ENCODE measurements around the gene TSPAN14.
A peak's percentile ranks its signal among the peaks of the same experiment; 100 is the strongest.

TSPAN14 gene

DNA sequence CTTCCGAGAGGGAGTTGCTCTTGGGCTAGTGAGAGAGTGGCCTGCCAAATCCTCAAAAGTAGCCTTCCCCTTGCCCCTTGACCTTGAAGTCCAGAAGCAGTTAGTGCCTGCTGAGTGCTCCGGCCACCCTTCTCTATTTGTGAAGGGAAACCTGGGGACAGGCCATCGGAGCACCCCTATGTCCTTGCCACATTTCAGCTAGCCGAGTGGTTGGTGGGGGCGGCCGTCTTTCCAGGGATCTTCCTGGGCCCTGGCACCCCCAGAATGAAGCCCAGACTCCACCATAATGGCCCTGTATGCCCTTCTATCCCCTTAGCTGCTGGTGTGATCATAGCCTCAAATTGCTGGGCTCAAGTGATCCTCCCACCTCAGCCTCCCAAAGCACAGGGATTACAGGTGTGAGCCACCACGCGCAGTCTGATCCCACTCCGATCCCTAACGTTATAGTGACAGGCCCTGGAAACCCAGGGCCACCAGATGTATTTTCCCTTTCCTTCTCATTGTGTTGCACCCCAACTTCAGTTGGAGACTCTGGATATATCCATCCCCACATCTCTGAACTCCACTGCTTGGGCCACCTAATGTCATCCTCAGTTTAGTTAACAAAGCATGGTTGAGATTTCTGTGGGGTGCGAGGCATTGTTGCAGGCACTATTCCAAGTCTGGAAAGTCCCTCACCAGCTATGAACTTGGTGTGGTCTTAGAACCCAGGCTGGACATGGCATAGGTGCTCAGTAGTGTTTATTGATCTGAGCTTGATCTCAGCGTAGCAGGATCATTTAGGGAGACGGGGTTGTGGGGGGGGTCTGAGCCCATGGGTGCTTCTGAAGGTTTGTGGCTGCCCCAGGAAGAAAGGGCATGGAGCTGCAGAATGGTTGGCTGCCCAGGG, 1.6 kb downstream of the TSPAN14 start:
- no peak for DNase-seq

GRCh38 chr10:80457554-80458262, 3.6 kb downstream of the TSPAN14 start:
- no peak for DNase-seq

DNA sequence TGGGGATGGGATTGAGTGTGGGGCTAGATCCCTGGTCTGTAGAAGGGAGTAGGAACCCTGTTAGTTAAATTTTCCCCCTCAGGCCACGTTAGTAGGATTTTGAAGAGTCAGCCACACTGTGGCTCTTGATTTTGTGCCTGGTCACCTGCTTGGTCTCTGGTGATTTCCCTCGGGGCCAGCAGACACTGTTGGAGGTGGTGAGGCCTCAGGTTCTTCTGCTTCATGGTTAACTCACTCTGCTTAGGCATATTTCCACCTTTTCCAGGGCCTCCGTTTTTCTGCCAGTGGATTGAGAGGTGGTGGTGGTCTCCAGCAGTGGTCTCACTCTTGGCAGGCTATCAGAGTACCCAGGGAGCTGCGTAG, 4.1 kb downstream of the TSPAN14 start:
- DNase-seq: no peak

DNA sequence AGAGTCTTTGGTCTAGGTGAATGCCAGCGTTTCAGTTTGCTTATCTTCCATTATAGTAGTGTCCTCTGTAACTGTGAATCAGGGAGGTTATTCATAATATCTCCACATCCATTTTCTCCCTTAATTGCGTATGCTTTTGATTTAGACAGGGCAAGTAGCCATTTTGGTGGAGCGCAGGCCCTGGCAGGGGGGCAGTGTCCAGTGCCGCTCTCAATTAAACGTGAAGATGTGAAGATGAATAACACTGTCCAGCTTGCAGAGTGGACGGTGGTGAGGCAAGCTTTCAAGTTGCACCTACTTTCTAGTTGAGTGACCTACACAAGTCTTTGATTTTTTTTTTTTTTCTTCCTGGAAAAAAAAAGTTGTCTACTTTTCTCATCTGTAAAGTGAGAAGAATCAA, 4.5 kb downstream of the TSPAN14 start:
- DNase-seq: no peak

DNA sequence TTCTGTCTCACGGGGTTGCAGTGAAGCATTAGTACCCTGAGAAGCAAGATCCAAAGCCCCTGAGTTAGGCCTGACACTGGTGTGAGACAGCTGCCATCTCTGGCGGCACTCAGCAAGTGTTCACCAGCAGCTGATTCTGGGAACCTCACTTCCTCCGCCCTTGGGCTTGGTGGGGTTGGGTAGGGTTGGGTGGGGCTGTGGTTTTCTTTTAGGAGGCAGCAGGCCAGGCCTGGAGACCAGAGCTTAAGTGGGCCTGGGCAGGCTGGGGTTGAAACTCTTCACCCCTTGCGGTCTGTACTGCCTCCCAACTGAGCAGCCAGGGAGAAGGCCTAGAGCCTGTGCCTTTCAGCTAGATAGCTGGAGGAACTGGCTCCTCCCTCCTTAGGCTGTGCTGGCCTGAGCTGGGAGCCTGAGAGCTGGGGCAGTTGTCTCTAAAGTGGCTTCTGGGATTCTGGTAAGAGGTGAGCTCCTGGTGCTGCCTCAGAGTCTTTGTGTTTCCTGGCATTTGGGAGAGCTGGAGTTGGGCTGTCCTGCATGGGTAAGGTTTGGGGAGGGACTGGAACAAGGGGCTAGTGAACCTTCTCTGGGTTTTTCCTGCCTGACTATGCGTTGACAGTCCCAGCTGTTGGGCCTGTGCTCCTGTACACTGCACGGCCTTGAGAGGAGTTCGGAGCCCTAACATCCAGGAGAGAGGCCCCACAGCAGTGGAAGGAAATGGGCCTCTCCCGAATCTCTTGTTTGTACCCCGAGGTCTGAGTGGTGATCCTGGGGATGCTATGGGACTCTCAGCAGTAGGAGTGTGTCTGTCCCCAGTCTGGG, 5.1 kb downstream of the TSPAN14 start:
- peak; percentile 48 for DNase-seq

GRCh38 chr10:80460399-80461207, 6.5 kb downstream of the TSPAN14 start:
- no peak for DNase-seq

DNA sequence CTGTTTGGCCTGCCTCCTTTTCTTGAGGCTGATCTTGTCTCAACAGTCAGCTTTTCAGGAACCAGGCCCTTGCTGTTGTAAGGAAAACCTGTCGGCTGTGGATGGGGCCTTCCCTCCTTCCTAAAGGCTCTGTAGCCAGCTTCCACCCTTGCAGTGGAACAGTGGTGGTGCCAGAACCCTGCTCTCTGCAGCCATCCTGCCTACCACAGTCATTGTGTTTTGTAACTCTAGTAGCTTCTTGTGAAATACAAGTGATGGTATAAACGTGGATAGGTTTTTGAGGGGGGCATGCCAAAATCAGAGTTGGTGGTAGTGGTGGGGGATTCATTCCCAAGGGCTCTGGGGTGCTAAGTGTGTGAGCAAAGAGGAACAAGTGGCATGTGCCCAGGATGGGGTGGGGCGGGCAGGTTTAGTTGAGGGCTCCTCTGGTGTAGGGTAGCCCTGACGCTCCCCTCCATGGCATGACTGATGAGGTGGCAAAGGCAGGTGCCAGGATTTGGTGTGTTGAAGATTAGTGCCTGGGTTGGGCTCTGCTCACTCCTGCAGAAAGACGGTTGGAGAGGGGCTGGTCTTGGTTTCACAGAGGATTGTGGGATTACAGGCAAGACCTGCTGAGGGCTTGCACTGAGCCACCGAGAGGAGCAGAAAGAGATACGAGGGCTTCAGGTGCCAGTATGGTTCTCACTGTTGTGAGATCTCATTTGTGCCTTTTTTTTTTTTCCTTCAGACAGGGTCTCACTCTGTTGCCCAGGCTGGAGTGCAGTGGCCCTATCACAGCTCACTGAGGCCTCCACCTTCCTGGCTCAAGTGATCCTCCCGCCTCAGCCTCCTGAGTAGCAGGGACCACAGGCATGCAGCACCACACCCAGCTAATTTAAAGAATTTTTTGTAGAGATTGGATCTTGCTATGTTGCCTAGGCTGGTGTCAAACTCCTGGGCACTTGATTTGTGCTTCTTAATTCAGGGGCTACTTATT, 7.4 kb downstream of the TSPAN14 start:
- DNase-seq: no peak

DNA sequence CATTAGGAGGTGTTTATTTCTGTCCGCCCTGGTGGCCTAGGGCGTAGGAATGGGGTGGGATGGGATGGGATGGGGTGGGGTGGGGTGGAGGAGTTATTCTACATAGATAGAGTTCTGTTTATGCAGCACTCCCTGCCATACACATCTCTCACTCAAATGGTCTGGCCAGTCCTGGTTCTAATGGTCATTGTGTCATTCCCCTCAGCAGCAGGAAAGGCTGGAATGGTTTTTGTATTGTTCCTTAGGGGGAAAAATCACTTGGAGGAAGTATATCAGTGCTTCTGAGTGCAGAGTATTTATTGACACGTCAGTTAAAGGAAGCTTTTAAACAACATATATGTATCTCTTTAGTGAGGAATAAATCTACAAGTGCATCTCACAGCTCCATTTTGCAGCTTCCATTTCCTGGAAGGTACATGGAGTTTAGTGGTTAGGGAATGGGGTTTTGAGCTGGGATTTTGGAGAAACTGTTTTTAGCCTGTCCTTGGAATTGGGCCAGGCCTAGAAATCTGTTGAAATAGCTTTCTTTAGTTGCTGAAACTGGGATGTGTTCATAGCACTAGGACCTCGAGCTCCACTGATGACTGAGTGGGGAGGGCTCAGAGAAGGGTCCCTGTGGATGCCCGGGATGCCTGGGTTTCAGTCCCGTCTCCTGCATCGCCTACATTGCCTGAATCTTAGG, 8.3 kb downstream of the TSPAN14 start:
- DNase-seq: no peak

DNA sequence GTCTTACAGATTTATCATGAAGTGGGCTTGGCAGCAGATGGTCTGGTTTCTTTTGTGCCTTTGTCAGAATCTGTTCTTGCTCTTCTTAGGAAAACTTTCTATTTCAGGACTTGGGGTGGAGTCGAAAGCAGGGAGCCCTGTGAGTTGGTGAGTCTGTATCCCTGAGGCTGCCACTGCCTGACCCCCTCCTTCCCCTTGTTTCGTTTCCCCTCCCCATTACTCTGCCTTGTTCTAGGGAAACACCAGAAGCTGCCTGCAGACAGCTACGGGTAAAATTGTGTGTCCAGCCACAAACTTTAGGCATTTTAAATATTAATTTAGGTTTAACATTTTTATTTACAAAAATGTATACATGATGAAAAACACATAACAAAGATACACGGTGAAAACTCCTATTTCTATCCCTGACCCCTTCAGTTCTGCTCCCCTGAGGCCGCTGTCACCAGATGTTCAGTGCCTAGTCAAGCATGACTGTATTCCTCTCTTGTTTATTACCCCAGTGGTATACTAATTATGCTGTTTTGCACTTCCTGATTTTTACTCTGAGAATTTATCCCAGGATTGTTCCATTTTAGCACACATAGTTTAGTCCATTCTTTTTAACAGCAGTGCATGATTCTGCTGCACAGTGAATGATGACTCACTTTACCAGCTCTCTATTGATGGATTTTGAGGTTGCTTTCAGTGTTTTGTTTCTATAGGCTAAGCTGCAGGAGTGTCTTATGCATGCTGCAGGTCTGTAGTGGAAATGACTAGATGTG, 9.1 kb downstream of the TSPAN14 start:
- DNase-seq: no peak

DNA sequence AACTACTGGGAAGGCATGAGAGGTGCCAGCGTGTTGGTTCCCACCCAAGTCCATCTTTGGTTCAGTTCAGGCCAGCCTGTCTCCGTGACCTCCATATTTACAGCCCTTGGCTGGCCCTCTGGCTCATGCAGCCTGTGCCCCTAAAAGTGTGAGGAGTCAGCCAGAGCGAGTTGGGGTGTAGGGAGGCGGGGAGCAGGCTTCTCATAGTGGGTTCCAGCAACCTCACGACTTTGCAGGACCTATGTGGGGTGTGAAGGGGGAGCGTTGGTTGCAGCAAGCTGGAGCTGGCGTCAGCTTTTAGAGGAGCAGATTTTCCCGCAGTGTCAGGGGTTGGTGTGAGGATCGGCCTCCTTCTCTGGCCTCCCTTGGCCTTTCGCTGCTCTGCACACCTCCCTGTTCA, 9.8 kb downstream of the TSPAN14 start:
- DNase-seq: no peak

GRCh38 chr10:80464557-80465450, 10.7 kb downstream of the TSPAN14 start:
- no peak for DNase-seq

DNA sequence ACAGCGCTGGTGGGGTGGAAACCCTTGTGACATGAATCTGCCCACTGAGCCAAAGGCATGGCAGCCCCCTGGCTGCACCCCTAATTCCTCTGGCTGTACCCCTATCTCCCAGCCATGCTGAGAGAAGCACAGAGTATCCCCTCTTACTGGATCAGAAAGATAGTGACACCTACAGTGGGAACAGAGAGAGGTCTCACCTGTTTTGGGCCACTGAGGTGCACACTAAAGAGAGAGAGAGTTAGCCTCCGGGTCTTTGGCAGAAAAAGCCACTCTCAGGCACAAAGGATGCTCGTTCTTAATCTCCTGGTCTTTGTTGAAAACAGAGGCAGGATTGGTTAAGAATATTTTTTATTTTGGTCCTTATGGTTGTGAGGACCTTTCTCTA, 11.3 kb downstream of the TSPAN14 start:
- no peak for DNase-seq

DNA sequence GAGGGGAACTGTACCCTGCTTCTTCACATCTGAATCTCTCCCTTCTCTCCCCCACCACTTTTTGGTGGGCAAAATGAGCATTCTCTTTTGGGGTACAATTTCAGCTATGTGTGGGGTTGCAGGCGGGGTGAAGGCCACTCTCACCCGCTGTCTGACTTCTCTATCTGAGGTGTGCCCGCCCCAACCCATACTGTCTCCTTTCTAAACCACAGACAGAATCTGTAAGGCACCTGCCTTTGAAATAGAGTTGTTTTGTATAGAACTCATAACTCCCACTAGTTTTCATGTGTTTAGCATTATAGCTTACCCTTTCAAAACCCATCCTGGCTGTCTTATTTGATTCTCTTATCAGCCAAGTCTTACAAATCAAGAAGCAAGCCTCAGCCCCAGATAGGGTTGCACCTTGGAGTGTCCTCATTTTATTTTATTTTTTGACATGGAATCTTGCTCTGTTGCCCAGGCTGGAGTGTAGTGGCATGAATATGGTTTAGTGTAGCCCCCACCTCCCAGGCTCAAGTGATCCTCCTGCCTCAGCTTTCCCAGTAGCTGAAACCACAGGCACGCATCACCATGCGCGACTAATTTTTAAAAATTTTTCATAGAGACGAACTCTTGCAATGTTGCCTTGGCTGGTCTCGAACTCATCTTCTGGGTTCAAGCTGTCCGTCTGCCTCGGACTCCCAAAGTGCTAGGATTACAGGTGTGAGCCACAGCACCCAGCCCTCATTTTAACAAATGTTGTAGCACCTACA, 11.9 kb downstream of the TSPAN14 start:
- peak; percentile 51 for DNase-seq

DNA sequence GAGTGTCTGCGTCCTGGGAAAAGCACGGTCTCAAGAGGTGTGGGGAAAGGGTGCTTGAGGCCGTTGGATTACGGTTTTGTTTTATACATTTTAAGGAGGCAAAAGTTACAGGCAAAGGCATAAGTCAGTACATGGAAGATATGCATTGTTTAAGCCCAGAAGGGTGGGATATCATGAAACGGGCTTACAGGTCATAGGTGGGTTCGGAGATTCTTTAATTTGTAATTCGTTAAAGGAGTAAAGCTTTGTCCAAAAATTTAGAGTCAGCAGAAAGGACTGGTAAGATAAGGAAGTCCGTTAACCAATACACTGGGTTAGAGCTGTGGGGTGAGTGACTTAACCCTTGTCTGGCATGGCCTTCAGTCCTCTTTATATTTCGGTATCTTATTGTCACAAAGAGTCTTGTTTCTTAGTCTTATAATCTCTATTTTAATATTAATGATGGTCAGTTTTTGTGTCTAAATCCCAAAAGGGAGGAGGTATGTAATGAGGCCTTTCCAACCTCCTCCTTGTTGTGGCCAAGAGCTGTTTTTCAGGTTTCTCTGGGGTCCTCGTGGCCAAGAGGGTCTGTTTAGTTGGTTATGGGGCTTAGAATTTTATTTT, 12.7 kb downstream of the TSPAN14 start:
- DNase-seq: no peak

DNA sequence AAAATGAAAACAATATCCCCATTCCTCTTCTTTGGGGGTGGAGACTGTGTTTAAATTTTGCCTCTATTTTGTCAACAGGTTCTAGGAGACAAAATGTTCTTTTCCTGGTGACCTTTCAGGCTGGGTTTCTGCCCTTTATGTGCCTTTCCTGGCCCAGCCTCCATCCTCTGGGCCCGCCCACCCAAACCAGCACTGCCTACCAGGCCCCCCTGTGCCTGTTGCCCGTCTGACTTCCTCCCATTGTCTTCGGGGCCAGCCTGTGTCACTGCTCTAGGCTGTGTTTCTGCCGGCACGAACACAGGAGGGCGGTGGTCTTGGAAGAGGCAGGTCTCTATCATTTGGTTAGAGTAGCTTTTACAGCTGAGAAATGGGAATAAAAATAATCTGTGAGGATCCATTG, 13.9 kb downstream of the TSPAN14 start:
- DNase-seq: peak; percentile 46

- DNase-seq: no peak
Observed at GRCh38 chr10:80468806-80469421, 14.8 kb downstream of the TSPAN14 start.

DNA sequence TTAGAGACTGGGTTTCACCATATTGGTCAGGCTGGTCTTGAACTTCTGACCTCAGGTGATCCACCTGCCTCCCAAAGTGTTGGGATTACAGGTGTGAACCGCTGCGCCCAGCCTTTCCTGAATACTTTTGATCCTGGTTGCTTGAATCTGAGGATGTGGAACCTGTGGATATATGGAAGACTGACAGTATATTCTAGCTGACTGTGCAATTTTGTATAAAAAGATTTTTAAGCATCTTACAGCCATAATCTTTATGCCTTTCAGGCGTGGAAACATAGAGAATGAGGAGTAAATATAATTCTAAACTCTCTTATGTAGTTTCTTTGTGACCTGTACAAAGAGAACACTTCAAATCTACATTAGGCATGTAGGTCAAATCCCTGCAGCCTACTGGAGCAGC, 16.2 kb downstream of the TSPAN14 start:
- no peak for DNase-seq

All from T-helper 9 cell (primary cell).